ENCODE results near the gene PITPNM1.
"Not testable (repeated sequence)": the region's sequence is repeated elsewhere in the genome, so short reads cannot be mapped to it uniquely, and the experiment has no call there.

PITPNM1 gene

GRCh38 chr11:67522844-67523555, 17.8 kb upstream of the PITPNM1 start, which contains the start of gene CABP2:
Gene CABP2 (minus strand): TSS chr11:67523446. CDS start chr11:67523326, 120 bp downstream.
- DNase-seq, result no peak

- DNase-seq, result no peak
Observed at GRCh38 chr11:67522338-67522737, 17.2 kb upstream of the PITPNM1 start.

- no peak for DNase-seq
Observed at GRCh38 chr11:67521924-67522323, 16.8 kb upstream of the PITPNM1 start.

- no peak for DNase-seq
Observed at GRCh38 chr11:67520856-67521824, 16.0 kb upstream of the PITPNM1 start.

- no peak for DNase-seq
Observed at GRCh38 chr11:67519726-67520125, 14.6 kb upstream of the PITPNM1 start.

GRCh38 chr11:67517784-67518552, 12.8 kb upstream of the PITPNM1 start:
- no peak for DNase-seq

GRCh38 chr11:67516806-67517205, 11.6 kb upstream of the PITPNM1 start:
- no peak for DNase-seq

GRCh38 chr11:67514116-67514515, 9.0 kb upstream of the PITPNM1 start:
- no peak for DNase-seq

GRCh38 chr11:67511558-67511957, 6.4 kb upstream of the PITPNM1 start:
- DNase-seq, result not testable (repeated sequence)

- no peak for DNase-seq
Observed at GRCh38 chr11:67510023-67510345, 4.8 kb upstream of the PITPNM1 start.

GRCh38 chr11:67508486-67509121, 3.4 kb upstream of the PITPNM1 start:
- DNase-seq, result peak; percentile 98

GRCh38 chr11:67507864-67508485, 2.8 kb upstream of the PITPNM1 start, which contains the start of gene CDK2AP2:
Gene CDK2AP2 (minus strand): TSS chr11:67508162. CDS start chr11:67508082, 80 bp downstream.
- peak; percentile 96 for DNase-seq

GRCh38 chr11:67507242-67507863, 2.2 kb upstream of the PITPNM1 start:
- DNase-seq, result no peak

GRCh38 chr11:67506426-67507051, 1.4 kb upstream of the PITPNM1 start:
- DNase-seq, result no peak

- peak; percentile 91 for DNase-seq
Observed at GRCh38 chr11:67505605-67506396, 638 bp upstream of the PITPNM1 start.

GRCh38 chr11:67504005-67504949, 886 bp downstream of the PITPNM1 start:
- peak; percentile 55 for DNase-seq

- DNase-seq, result no peak
Observed at GRCh38 chr11:67503119-67504004, 1.8 kb downstream of the PITPNM1 start.

All from activated CD4-positive, CD25-positive, alpha-beta regulatory T cell treated with anti-CD3 and anti-CD28 coated beads, Interleukin-2, amount 50 U/mL, for 72 hours (primary cell).